Vagina (tissue), 2 donors: ENCODE measurements around the gene ESRRA.

Experiments
- CTCF ChIP-seq, 3 experiments: fragments of 450-650 bp in 2 of 3; fragments of 200-600 bp in 1 of 3; sonication (generic) in 1 of 3; IDR thresholded peaks; one replicate each; pipeline ENCODE4 v1.5.1; 2017 to 2019; ENCODE audit warnings: antibody characterized with exemption in 3 of 3, mild to moderate bottlenecking in 2 of 3, moderate library complexity in 2 of 3
- POLR2A ChIP-seq, 2 donors: fragments of 450-650 bp; IDR thresholded peaks; one replicate each; pipeline ENCODE4 v1.6.1; 2017; ENCODE audit warnings: antibody characterized with exemption in 2 of 2, mild to moderate bottlenecking in 2 of 2, moderate library complexity in 2 of 2

DNA sequence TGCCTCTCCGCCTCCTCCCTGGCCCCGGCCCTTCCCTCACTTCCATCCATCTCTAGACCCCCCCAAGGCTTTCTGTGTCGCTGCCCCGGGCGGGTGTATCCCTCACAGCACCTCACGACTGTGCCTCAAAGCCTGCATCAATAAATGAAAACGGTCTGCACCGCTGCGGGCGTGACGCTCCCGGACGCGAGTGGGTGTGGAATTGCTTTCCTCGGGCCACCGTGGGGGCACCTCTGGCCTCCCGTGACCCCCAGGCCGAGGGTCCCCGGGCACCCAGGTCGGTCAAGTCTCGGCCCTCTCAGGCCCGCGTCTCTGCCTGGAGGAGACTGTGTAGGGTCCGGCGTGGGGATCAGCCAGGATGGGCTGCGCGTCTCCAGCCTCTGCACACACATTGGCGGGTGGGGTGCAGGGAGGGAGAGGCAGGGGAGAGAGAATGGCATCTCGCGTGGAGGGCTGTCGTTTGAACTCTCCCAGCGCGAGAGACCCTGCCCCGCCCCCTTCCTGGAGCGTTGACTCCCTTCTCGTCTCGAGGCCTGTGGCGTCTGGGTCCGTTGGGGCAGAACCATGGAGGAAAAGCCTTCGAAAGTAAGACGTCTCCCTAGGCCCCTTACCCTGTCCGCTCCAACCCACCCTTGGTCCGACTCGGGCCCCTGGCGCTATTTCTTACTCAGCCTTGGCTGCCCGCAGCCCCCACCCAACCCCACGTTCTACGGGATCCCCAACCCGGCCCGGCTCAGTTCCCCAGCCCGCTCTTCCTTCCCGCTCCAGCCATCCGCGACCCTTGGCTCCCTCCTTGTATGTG, 5.3 kb upstream of the ESRRA start, which contains the start of gene CATSPERZ:
- TF ChIP-seq CTCF (IDR thresholded peaks at IDR 0.05) (no peak), POLR2A (IDR thresholded peaks at IDR 0.05) (no peak)
